Left ventricle myocardium superior (tissue), 1 donor: ENCODE measurements around the gene ZNF512B. TPM values are rescaled to one million over a fixed set of nuclear protein-coding genes. Genes with fewer than 3 reads are reported as not detected.
"Not testable (repeated sequence)": the region's sequence is repeated elsewhere in the genome, so short reads cannot be mapped to it uniquely, and the experiment has no call there.

Experiments
- ATAC-seq: fragments of 200-7000 bp; cut with Tn5 transposase; one replicate; pipeline ENCODE4 v1.9.1; 2020; ENCODE audit warnings: mild to moderate bottlenecking, moderate library complexity
- DNase-seq: peaks from one replicate; pipeline ENCODE4 v3.0.0-alpha.2; 2020
- intact Hi-C: fragments of 100-400 bp; cut with micrococcal nuclease; formaldehyde crosslinking; loops from one replicate; pipeline ENCODE4 v1.11.0; 2022
- total RNA-seq: library from RNA; stranded (reverse); fragmentation: NEBNext Ultra II Directional; extraction: Animal tissue kit (Norgen Biotek cat#: 25700); gene quantifications from one replicate; pipeline ENCODE4 v1.2.1, GENCODE V29; 2021
- donor health status: DM: no; HTN: yes; CAD: no; lungs with severe emphysema.

Gene ZNF512B
- total RNA-seq, 1 donor from 2014 or later: 14.0 TPM

DNA sequence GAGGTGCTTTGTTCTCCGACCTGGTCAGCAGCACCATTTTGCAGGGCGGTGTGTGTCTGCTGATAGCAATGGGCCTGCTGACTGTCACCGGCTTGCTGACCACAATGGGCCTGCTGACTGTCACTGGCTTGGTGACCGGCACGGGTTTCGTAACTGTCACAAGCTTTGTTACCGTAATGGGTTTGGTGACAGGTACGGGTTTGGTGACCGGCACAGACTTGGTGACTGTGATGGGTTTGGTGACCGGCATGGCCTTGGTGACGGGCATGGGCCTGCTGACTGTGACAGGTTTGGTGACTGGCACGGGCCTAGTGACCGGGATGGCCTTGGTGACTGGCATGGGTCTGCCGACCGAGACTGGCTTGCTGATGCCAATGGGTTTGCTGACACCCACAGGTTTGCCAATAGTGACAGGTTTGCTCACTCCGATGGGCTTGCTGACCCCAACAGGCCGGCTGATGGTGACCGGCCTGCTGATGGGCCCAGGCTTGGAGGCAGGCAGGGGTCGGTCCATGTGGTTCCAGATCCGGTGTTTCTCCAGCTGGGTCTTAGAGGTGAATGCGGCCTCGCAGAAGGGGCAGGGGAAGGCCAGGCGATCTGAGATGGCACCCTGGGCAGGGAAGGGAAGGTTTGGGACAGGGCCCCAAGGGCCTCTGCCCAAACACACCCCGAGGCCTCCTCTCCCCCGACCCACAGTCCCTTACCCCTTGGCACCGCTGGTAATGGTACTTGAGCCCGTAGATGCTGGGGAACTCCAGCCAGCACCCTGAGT lies 3.4 kb downstream of the ZNF512B start:
- DNase-seq (peak; percentile 23), ATAC-seq (no peak)
- intact Hi-C loops: no loop called here

- intact Hi-C loops: no loop called here
- ATAC-seq (no peak), DNase-seq (peak; percentile 33)
Observed at GRCh38 chr20:63964412-63964811, 5.3 kb downstream of the ZNF512B start.

DNA sequence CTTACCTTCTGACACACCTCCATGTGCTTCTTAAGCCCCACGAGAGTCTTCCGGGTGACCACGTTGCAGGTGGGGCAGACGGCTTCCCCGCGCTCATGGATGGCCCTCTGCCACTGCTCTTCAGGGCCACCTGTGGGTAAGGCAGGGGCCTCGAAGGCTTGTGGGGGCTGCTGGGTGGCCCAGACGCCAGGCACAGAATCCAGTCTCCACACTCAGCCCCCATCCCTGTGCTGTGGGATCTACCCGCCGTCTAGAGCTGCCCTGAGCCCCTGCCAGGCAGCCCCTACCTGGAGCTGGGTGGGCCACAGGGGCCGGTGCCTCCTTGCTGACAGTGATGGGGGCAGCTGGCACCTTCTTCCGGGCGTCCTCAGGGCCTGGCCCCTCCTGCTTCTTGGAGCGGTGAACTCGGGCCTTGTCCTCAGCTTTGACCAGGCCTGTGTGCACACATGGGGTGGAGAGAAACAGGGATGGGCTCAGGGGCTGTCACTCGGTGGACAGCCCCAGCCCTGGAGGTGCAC lies 5.9 kb downstream of the ZNF512B start:
- ATAC-seq (no peak), DNase-seq (no peak)
- intact Hi-C loops: no loop called here

DNA sequence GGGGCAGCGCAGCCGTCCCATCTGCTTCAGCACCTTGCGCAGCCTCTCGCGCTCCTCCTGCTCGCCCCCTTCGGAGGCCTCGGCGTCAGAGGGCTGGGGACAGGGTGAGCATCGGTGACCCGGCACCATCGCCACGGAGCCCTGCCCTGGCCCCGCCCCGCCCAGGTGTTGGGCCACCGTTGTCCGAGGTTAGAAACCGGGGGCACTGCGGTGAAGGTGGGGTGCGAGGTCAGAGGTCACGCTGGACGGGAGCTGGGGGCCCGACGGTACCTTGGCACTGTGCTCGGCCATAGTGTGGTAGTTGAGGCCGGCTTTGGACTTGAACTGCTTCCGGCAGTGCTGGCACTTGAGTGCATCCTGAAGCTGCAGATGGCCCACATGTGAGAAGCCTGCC lies 6.4 kb downstream of the ZNF512B start:
- peak; percentile 28 for DNase-seq
- intact Hi-C loops: no loop called here

DNA sequence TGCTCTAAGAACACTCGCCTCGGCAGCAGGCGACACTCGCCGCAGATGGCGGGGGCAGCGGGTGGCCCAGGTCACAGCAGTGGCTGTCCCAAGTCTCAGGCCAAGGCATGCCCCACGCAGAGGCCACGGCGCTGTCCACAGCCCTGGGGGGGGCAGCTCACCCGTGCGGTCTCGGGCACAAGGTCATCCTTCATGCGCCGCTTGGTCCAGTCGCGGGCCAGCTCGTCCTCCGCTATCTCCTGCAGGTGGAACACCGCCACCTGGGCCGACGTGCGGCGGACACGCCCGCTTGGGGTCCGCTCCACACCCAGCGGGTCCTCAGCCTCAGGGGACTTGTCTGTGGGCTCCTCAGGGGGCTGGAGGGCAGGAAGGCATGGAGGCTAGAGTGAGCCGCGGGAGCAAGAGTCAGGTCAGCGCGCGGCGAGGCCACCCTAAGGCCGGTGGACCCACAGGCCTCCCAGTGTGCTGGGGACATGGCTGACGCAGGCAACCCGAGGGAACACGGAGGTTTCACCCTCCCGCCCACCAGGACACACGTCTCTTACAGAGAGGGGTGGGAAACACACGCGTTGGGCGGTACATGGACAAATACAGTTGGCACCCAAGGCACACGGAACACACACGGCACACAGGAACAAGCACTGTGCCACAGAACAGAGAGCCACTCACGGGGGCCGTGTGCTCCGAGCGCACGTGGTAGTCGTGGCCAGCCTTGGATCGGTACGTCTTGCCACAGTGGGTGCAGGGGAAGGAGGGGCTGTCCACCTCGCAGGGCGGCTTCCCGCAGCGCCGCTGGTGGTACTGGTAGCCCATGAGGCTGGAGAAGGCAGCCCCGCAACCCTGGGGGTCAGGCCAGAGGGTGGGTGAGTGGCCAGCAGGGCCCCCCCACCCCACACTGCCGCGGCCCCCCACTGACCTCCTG lies 7.0 kb downstream of the ZNF512B start:
- ATAC-seq (no peak), DNase-seq (peak; percentile 31)
- intact Hi-C loops: no loop called here

More for the DNA sequence above, 6.4 kb downstream of the ZNF512B start:
- no peak for ATAC-seq

DNA sequence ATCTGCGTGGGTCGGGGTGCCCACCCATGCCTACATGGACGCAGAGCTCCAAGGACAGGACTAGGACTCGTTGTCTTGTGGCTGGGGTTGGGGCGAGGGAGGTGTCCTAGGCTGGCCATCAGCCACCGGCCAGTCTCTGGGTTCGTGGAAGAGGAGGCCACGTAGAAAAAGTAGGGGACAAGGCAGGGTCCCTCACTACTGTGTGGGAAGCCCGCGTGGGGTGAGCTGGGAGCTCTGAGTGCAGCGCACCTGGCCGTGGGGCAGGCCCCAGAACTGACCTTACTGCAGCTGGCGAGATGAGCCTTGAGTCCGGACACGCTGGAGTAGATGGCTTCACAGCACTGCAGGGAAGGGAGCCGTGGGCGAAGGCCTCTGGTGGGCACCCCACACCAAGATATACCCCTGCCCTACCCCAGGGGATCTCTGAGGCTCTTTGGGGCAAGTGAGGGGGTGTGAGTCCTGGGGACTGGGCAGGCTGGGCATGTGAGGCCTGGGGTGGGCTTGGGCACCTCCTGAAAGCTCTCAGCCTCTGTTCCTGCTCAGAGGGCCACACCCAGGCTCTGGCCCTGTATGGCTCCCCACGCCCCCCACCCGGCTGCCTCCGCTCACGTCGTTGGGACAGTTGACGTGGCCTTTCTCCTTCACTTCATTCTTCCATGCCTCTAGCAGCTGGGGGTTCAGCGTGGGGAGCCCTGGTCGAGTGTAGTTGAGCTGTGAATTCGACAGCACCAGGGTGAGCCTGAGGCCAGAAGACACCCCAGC lies 7.9 kb downstream of the ZNF512B start:
- intact Hi-C loops: no loop called here
- ATAC-seq (no peak), DNase-seq (peak; percentile 20)

DNA sequence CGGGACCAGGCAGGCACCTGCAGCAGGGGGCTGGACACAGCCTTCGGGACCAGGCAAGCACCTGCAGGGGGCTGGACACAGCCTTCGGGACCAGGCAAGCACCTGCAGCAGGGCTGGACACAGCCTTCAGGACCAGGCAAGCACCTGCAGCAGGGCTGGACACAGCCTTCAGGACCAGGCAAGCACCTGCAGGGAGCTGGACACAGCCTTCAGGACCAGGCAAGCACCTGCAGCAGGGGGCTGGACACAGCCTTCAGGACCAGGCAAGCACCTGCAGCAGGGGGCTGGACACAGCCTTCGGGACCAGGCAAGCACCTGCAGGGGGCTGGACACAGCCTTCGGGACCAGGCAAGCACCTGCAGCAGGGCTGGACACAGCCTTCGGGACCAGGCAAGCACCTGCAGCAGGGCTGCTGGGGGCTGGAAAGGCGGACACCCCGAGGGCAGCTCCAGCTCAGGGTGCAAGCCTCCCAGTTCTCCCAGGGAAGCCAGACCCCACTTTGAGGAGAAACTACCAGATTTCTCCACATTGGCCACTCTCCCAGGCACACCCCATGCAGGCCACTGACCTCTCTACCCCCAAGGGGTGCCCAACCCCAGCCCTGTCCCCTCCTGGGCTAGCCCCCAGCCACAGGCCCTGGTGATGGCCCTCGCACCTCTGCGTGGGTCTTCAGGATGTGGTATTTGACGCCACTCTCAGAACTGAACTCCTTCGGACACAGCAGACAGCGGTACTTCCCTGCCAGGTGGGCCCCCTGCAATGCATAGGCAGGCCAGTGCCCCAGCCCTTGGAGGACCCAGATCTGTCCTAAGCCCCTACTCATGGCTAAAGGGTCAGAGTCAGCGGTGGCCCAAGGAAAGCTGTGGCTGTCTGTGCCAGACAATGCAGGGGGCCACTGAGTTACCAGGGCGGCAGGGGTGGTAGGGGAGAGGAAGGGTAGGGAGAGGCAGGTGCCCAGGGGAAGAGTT lies 8.8 kb downstream of the ZNF512B start:
- ATAC-seq, DNase-seq, intact Hi-C loops: not testable (repeated sequence)

GRCh38 chr20:63959699-63960075 lies 10.0 kb downstream of the ZNF512B start:
- no peak for DNase-seq
- intact Hi-C loops: no loop called here
- no peak for ATAC-seq

GRCh38 chr20:63958964-63959698 lies 10.6 kb downstream of the ZNF512B start:
- DNase-seq (no peak), ATAC-seq (no peak)
- intact Hi-C loops: no loop called here

GRCh38 chr20:63958471-63958870 lies 11.3 kb downstream of the ZNF512B start:
- DNase-seq: no peak
- intact Hi-C loops: no loop called here
- no peak for ATAC-seq

- ATAC-seq: no peak
- no peak for DNase-seq
- intact Hi-C loops: no loop called here
Observed at GRCh38 chr20:63957690-63958441, 11.9 kb downstream of the ZNF512B start.

DNA sequence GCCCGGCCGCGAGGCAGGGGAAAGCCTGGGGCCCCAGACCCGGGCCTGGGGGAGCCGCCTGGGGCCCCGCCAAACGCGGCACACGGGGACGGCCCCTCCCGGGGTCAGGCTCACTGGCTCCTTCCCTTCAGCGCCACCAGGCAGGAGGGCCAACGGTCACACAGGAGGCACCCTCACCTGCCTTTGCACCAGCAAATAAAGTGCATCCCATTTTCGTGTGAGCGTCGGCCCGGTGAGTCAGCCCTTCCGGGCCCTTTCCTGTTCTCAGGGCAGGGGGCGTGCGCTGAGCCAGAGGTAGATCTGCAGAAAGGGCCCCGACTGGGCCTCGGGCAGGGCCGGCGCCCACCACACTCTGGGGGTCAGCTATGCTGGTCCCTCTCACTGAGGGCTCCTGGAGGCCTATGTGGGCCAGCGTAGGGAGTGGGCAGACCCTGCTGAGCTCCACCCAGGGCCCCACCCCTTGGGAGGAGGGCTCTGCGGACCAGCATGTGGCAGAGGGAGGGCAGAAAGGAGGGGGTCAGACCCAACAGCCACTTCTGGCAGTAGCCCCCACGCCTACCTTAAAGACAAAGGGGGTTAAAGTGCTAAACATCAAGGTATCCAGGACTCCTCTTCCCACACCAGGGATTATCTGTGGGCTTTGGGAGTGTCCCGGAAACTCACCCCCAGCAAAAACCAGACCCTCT lies 12.6 kb downstream of the ZNF512B start:
- intact Hi-C loops: no loop called here
- peak; percentile 79 for DNase-seq
- ATAC-seq: peak; percentile 49

DNA sequence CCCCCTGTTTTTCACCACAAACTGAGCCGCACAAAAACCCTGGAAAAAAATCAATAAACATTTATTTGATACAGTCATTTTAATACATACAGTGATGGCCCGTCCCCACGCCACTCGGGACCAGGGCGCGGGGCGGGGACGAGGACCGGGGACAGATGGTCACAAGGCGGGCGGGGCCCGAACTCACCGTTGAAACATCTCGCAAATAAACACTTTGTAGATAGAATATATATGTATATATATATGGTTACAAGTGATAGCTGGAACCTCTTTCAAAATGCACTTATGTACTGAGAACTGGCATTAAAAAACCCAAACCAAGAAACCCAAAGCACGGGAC lies 13.1 kb downstream of the ZNF512B start:
- DNase-seq: no peak
- intact Hi-C loops: no loop called here
- ATAC-seq: no peak

GRCh38 chr20:63955827-63956663 lies 13.7 kb downstream of the ZNF512B start, which contains the start of gene UCKL1:
Gene UCKL1, minus strand, starts transcription at chr20:63956416. Its CDS starts 44 bp downstream, at chr20:63956372.
- DNase-seq (peak; percentile 97), ATAC-seq (peak; percentile 84)
- intact Hi-C loops: no loop called here

DNA sequence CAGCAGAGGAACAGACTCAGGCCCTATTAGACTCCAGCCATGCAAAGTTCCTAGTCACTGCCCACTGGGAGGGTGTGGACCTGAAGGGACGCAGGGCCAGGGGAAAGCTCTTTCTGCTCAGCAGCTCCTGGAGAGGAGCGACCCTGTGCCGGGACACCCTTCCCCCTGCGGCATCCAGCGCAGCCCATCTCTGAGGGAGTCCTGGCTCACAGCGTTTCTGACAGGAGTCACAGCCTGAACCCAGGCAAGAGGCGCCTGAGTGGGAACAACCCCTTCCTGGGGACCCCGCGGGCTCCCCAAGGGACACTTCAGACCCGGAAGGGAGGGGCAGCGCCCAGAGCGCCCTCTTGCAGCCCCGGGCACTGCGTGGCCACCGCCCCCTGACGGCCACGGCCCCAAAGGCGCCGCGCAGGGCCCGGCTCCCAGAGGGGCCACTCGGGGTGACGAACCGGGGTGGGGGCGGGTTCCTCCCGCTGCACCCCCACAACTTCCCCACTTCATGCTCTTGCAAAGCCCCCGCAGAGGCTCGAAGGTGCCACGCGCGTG lies 14.4 kb downstream of the ZNF512B start:
- DNase-seq (peak; percentile 76), ATAC-seq (peak; percentile 39)
- intact Hi-C loops: no loop called here
